GM19438 (cell line): ENCODE measurements around the gene EEFSEC.

Experiments
- ATAC-seq: cut with Tn5 transposase; IDR thresholded peaks from one replicate; pipeline ENCODE4 v1.9.1; 2021; ENCODE audit warnings: low read depth; ENCODE audit not compliant: unreplicated experiment

EEFSEC gene

GRCh38 chr3:128180436-128180835, 27.2 kb downstream of the EEFSEC start:
- ATAC-seq, result no peak

DNA sequence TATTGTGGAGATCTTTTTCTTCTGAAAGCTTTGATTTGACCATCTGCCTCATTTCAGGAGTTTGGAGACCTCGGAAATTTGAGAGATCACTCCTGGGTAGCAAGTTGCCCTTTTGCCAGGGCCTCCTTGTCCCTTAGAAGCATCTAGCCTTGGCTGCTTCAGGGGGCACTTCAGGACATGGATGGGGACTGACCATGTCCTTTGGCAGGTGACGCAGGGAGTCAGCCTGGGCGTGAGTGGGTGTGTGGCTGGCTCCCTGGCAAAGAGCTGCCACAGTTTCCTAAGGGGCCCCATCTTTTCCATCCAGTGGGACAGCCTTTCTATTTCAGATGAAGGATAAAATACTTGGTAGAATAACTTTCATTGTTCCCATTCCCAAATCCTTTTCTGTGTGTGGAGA, 27.6 kb downstream of the EEFSEC start:
- ATAC-seq, result no peak

- ATAC-seq, result no peak
Measured at GRCh38 chr3:128182656-128183055, 29.4 kb downstream of the EEFSEC start.

DNA sequence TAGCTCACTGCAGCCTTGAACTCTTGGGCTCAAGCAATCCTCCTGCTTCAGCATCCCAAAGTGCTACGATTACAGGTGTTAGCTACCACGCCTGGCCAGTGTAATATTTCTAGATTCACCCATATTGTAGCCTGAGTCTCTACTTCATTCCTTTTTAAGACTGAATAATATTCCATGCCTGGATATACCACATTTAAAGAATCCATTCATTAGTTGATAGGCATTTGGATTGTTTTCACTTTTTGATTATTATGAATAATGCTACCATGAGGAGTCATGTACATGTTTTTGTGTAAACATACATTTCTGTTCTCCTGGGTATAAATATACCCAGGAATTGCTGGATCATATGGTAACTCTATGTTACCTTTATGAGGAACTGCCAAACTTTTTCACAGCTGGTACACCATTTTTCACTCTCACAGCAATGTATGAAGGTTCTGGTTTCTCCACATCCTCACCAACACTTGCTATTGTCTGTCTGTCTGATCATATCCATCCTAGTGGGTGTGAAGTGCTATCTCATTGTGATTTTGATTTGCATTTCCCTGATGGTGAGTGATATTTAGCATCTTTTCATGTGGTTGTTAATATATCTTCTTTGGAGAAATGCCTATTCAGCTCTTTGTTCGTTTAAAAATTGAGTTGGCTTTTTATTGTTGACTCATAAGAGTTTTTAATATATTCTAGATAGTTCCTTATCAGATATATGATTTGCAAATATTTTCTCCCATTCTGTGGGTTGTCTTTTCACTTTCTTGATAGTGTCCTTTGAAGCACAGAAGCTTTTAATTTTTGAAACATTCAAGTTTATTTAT, 32.6 kb downstream of the EEFSEC start:
- ATAC-seq, result no peak

GRCh38 chr3:128187495-128187894, 34.2 kb downstream of the EEFSEC start:
- ATAC-seq, result no peak

- ATAC-seq, result no peak
Measured at GRCh38 chr3:128188326-128188725, 35.0 kb downstream of the EEFSEC start.

- no peak for ATAC-seq
Measured at GRCh38 chr3:128188956-128189355, 35.7 kb downstream of the EEFSEC start.

GRCh38 chr3:128190501-128190900, 37.2 kb downstream of the EEFSEC start:
- no peak for ATAC-seq

- no peak for ATAC-seq
Measured at GRCh38 chr3:128192131-128192530, 38.9 kb downstream of the EEFSEC start.

DNA sequence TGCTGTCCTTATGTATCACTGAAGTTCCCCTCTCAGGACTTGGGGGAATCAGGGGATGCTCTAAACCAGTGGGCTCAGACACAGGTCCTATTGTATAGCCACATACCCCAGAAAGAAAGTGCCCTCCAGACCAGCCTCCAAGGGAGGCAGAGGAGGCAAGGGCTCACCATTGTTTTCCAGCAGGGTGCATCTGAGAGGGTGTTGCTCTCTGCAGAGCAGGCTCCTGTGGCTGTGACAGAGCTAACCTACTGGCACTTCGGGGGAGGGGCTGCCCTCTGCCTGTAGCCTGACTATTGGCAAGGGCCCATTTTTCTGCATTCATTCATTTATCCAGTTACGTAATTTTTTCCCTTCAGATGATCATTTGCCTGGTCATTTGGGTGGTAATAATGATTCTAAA, 39.9 kb downstream of the EEFSEC start:
- ATAC-seq, result no peak

- ATAC-seq, result no peak
Measured at GRCh38 chr3:128194843-128195242, 41.6 kb downstream of the EEFSEC start.

DNA sequence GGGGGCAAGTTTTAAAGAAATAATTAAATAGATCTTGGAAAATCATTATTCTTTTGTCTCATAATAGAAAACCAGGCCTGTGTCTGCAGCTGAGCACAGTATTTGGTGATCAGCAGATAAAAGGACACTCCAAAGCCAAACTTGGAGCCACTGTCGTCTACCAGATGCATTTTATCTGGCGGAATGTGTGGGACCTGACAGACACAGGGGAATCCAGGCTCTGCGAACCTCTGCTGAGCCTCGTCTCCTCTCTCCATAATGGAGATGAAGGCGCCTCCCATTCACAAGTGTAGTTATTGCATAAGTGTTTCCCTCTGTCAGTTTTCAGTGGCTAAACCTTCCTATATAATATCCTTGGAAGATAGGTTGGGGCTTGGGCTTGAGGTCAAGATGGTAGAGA, 42.1 kb downstream of the EEFSEC start:
- ATAC-seq, result no peak

DNA sequence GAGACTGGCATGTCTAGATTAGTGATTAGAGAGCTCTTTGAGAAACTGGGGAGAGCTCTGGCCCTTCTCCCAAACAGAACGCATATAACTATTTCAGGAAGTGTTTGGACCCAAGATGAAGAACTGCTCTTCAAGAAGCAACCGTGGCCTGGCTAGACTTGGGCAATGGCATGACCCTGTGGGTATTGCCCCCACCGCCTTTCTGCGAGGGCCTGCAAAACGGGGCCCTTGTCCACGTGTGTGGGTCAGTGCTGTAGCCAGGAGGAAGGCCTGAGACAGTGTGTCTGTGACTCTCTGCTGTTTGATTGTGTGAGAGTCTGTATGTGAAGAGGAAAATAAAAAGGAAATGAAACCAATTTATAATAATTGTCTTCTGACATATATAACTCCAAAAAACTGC, 42.5 kb downstream of the EEFSEC start:
- no peak for ATAC-seq

GRCh38 chr3:128196647-128197046, 43.4 kb downstream of the EEFSEC start:
- ATAC-seq, result no peak

DNA sequence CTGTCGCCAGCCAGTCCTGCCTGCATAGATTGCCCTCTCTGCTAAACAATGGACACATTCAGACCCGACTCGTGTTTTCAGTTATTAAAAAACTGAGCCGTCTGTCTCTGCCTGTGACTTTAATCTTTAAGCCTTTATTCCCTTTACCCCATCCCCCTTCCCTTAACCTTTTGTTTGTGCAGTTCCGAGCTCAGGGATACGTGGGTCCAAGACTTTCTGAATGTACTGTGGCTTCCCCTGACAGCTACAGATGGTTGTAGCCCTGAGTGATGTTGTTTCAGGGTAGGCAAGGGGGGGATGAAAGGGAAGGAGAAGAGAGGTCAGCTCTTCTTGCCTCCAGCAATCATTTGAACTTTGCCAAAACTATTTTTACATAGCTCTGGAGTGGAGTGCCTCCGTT, 44.6 kb downstream of the EEFSEC start:
- no peak for ATAC-seq

DNA sequence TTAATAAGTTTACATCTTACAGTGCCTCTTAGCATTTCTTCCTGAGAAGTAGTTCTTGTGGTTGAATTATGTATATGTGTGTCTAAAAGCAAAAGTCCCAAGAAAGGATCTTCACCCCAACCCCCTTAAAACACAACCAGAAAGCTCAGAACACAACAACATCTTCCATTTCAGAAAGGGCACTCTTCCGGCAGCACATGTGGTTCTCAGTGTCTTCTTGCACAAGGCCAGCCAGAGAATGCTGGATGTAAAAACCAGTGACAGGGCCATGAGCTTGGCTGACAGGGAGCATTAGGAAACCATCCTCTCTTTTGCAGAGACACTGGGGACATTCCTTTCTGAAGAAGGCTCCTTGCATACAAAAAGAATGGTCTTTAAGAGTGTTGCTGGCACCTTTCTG, 45.0 kb downstream of the EEFSEC start:
- ATAC-seq, result no peak

DNA sequence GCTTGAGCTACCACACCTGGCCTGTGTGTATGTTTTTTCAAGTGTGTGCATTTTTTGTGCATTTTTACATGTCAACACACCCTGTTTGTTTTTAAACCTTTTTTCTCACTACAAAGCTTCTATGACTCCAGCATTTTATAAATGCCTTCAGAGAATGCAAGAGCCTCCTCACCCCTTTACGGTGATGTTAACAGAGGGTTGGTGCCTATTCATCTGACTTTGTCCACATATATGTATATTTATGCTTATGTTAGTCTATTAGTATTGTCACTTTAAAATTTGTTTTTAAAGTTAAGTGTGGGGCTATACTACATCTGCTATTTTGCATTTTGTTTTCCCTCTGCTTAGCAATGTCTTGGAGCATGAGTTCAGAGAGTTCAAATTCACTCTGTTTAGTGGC, 45.8 kb downstream of the EEFSEC start:
- no peak for ATAC-seq

GRCh38 chr3:128201158-128201755, 48.0 kb downstream of the EEFSEC start:
- ATAC-seq, result no peak

DNA sequence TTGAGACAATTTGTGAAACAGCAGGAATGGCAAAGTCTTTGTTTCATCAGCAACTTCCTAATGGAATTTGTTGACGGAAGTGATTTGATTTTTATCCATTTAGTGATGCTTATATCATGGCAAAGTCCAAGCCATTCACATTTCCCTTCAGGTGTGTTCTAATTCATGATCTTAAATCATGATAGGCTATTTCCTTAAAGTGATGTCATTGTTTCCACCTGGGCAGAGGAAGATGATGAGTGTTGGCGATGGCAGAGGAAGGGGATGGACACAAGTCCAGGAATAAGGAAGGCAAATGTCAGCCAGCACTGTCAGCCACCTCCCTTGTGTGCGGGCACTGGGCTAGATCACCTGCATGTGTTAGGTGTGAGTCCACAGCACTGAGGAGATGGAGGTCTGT, 49.9 kb downstream of the EEFSEC start:
- ATAC-seq, result no peak

GRCh38 chr3:128205558-128206145, 52.4 kb downstream of the EEFSEC start:
- ATAC-seq, result no peak

- ATAC-seq, result no peak
Measured at GRCh38 chr3:128207951-128208350, 54.7 kb downstream of the EEFSEC start.

DNA sequence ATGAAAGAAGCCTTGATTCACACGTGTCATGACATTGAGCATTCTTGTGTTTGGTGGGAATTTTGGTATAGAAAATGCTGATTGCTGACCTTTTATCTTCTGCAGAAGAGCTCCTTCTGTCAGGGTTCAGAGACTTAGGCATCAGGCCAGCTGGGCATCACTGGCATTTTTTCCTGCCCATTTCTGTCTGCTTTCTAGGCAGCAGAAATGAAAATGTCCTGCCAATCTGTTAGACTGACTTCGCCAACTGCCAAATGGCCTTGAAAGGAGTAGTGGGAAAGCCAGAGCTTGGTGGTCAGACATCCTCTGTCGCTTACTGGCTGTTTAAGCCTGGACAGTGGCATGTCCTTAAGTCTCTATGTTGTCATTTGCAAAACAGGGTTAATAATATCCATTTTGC, 57.4 kb downstream of the EEFSEC start:
- ATAC-seq, result no peak
